Measurements from ENCODE around the gene ATP6V1D.
"Not testable (repeated sequence)": the region's sequence is repeated elsewhere in the genome, so short reads cannot be mapped to it uniquely, and the experiment has no call there.

Gene ATP6V1D

GRCh38 chr14:67359775-67360469, at the start of gene ATP6V1D, which contains the start of gene EIF2S1:
Gene ATP6V1D, minus strand, starts transcription at chr14:67359804. Its CDS starts 106 bp downstream, at chr14:67359698.
Gene EIF2S1, plus strand, starts transcription at chr14:67360328. Its CDS starts 4,440 bp downstream, at chr14:67364768.
- DNase-seq (ENCODE audit: low read depth in 2 of 2), result peak; percentile 98 to 99

GRCh38 chr14:67408122-67408801, 48.7 kb upstream of the ATP6V1D start:
- DNase-seq (ENCODE audit: low read depth in 2 of 2), result not testable (repeated sequence)

GRCh38 chr14:67405771-67406170, 46.2 kb upstream of the ATP6V1D start:
- no peak for DNase-seq (ENCODE audit: low read depth in 2 of 2)

GRCh38 chr14:67400434-67400833, 40.8 kb upstream of the ATP6V1D start:
- no peak for DNase-seq (ENCODE audit: low read depth in 2 of 2)

- DNase-seq (ENCODE audit: low read depth in 2 of 2), result no peak
Observed at GRCh38 chr14:67397536-67397935, 37.9 kb upstream of the ATP6V1D start.

GRCh38 chr14:67396381-67396970, 36.9 kb upstream of the ATP6V1D start:
- DNase-seq (ENCODE audit: low read depth in 2 of 2), result no peak

- no peak for DNase-seq (ENCODE audit: low read depth in 2 of 2)
Observed at GRCh38 chr14:67395876-67396189, 36.2 kb upstream of the ATP6V1D start.

GRCh38 chr14:67395086-67395875, 35.7 kb upstream of the ATP6V1D start:
- no peak for DNase-seq (ENCODE audit: low read depth in 2 of 2)

GRCh38 chr14:67393689-67394088, 34.1 kb upstream of the ATP6V1D start:
- no peak for DNase-seq (ENCODE audit: low read depth in 2 of 2)

GRCh38 chr14:67392800-67393199, 33.2 kb upstream of the ATP6V1D start:
- no peak for DNase-seq (ENCODE audit: low read depth in 2 of 2)

- DNase-seq (ENCODE audit: low read depth in 2 of 2), result no peak
Observed at GRCh38 chr14:67392123-67392522, 32.5 kb upstream of the ATP6V1D start.

GRCh38 chr14:67391268-67391667, 31.7 kb upstream of the ATP6V1D start:
- no peak for DNase-seq (ENCODE audit: low read depth in 2 of 2)

- DNase-seq (ENCODE audit: low read depth in 2 of 2), result no peak
Observed at GRCh38 chr14:67389811-67390534, 30.4 kb upstream of the ATP6V1D start.

GRCh38 chr14:67389275-67389674, 29.7 kb upstream of the ATP6V1D start:
- no peak for DNase-seq (ENCODE audit: low read depth in 2 of 2)

- DNase-seq (ENCODE audit: low read depth in 2 of 2), result no peak
Observed at GRCh38 chr14:67387195-67387594, 27.6 kb upstream of the ATP6V1D start.

- no peak for DNase-seq (ENCODE audit: low read depth in 2 of 2)
Observed at GRCh38 chr14:67385618-67386017, 26.0 kb upstream of the ATP6V1D start.

GRCh38 chr14:67385120-67385519, 25.5 kb upstream of the ATP6V1D start:
- DNase-seq (ENCODE audit: low read depth in 2 of 2), result no peak

GRCh38 chr14:67377916-67378315, 18.3 kb upstream of the ATP6V1D start:
- DNase-seq (ENCODE audit: low read depth in 2 of 2), result no peak

GRCh38 chr14:67373347-67373746, 13.7 kb upstream of the ATP6V1D start:
- no peak for DNase-seq (ENCODE audit: low read depth in 2 of 2)

GRCh38 chr14:67372833-67373232, 13.2 kb upstream of the ATP6V1D start:
- no peak for DNase-seq (ENCODE audit: low read depth in 2 of 2)

Data from stimulated activated CD4-positive, alpha-beta T cell treated with anti-CD3 and anti-CD28 coated beads, Interleukin-15, amount 100 ng/mL, for 48 hours (primary cell).